ENCODE results near the gene LILRB5.
"Not testable (repeated sequence)": the region's sequence is repeated elsewhere in the genome, so short reads cannot be mapped to it uniquely, and the experiment has no call there.

The LILRB5 gene

GRCh38 chr19:54281007-54281728, 24.1 kb upstream of the LILRB5 start, which contains the start of gene LILRB2:
TSS of gene LILRB2 (minus strand) at chr19:54281110. CDS start at chr19:54280496, 614 bp downstream.
- H3K4me1 Mint-ChIP-seq, result no peaks in the 10 kb centered on the region
- DNase-seq, result no peak

DNA sequence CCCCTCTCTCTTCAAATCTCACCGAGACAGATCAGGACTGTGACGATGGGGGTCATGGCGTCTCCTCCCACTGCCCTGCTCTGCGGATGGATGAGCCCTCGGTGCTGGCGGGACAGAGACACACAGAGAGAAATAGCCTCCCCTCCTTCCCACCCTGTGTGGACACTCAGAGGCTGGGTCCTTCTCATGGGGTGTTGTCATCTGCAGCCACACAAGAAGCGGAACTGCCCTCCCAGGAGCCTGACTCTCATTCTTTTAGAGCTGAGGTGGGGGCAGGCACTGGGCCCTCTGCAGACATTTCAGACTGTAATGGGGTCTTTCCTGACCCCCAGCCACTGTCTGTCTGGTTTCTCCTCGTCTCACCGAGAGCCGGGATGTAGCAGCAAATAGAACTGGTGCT, 23.4 kb upstream of the LILRB5 start:
- not testable (repeated sequence) for H3K4me3 Mint-ChIP-seq; H3K27ac Mint-ChIP-seq; DNase-seq; H3K36me3 Mint-ChIP-seq (ENCODE audit: low read depth); H3K4me1 Mint-ChIP-seq
- peaks cover 35% of the 10 kb centered on the region for H3K27me3 Mint-ChIP-seq (ENCODE audit: low read depth, poor library complexity)
- peaks cover 26% of the 10 kb centered on the region for H3K9me3 Mint-ChIP-seq

More at GRCh38 chr19:54281007-54281728, 24.1 kb upstream of the LILRB5 start, which contains the start of gene LILRB2:
- Mint-ChIP-seq H3K4me3 (no peak within 1 kb of the TSS), H3K27ac (no peak within 1 kb of the TSS), H3K27me3 (ENCODE audit: low read depth, poor library complexity) (peaks cover 35% of the 10 kb centered on the region), H3K36me3 (ENCODE audit: low read depth) (no peaks in the 10 kb centered on the region), H3K9me3 (peaks cover 26% of the 10 kb centered on the region)
- TF ChIP-seq CTCF (IDR thresholded peaks at IDR 0.05), result no peak

DNA sequence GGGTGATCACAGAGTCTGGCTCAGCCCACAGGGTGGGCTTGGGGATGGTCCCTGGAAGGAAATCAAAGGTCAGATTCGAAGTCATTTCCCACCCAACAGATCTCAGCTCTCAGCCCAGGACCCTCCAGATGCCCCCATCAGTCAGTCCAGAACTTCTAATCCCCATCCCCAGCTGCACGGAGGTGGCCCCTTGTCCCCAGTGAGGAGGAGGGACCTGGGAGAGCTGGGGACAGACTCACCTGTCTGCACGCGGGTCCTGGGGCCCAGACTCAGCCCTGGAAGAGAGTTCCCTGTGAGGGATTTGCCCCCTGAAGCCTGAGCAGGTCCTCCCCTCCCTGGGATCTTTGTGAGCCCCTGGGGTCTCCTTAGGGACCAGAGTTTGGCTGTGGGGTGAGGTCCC, 23.0 kb upstream of the LILRB5 start:
- H3K36me3 Mint-ChIP-seq (ENCODE audit: low read depth); H3K27ac Mint-ChIP-seq; H3K4me3 Mint-ChIP-seq; DNase-seq; H3K4me1 Mint-ChIP-seq: not testable (repeated sequence)
- Mint-ChIP-seq H3K9me3 (peaks cover 26% of the 10 kb centered on the region), H3K27me3 (ENCODE audit: low read depth, poor library complexity) (peaks cover 35% of the 10 kb centered on the region)

DNA sequence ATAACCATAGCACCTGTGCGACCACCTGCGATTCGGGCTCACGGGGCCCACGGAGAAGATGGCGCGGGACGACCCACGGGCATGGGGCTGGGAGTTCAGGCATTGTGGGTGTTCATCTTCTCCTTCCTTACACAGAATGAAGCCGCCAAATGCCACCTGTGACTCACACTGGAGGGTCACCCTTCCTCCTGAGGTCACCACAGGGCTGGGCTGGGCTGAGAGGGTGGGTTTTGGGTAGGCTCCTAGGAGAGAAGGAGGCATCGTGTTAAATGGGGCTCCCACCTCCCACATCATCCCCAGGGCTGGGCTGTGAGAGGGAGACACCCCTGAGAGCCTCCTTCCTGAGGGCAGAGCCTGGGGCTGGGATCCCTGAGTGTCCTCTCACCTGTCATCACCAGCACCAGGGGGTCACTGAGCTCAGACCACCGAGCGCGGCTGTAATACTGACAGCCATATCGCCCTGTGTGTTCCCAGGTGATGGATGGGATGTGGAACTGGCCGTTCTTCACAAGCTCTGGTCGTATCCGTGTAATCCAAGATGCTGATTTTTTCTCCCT, 22.4 kb upstream of the LILRB5 start:
- no peak overlapping the region for H3K27ac Mint-ChIP-seq
- DNase-seq, result no peak
- peaks cover 21% of the 10 kb centered on the region for H3K9me3 Mint-ChIP-seq
- H3K36me3 Mint-ChIP-seq (ENCODE audit: low read depth), result no peaks in the 10 kb centered on the region
- no peaks in the 10 kb centered on the region for H3K4me1 Mint-ChIP-seq
- no peak for TF ChIP-seq CTCF (IDR thresholded peaks at IDR 0.05)
- H3K4me3 Mint-ChIP-seq, result no peak overlapping the region
- peaks cover 35% of the 10 kb centered on the region for H3K27me3 Mint-ChIP-seq (ENCODE audit: low read depth, poor library complexity)

GRCh38 chr19:54278571-54279195, 21.6 kb upstream of the LILRB5 start:
- Mint-ChIP-seq H3K27me3 (ENCODE audit: low read depth, poor library complexity) (peaks cover 34% of the 10 kb centered on the region), H3K9me3 (peaks cover 21% of the 10 kb centered on the region)
- DNase-seq; H3K27ac Mint-ChIP-seq; H3K4me3 Mint-ChIP-seq; H3K4me1 Mint-ChIP-seq; H3K36me3 Mint-ChIP-seq (ENCODE audit: low read depth): not testable (repeated sequence)

GRCh38 chr19:54278056-54278455, 21.0 kb upstream of the LILRB5 start:
- not testable (repeated sequence) for DNase-seq; H3K4me3 Mint-ChIP-seq; H3K4me1 Mint-ChIP-seq; H3K27ac Mint-ChIP-seq; H3K36me3 Mint-ChIP-seq (ENCODE audit: low read depth)
- Mint-ChIP-seq H3K27me3 (ENCODE audit: low read depth, poor library complexity) (peaks cover 34% of the 10 kb centered on the region), H3K9me3 (peaks cover 17% of the 10 kb centered on the region)

- DNase-seq; H3K27ac Mint-ChIP-seq; H3K36me3 Mint-ChIP-seq (ENCODE audit: low read depth); H3K4me3 Mint-ChIP-seq; H3K4me1 Mint-ChIP-seq: not testable (repeated sequence)
- Mint-ChIP-seq H3K9me3 (peaks cover 11% of the 10 kb centered on the region), H3K27me3 (ENCODE audit: low read depth, poor library complexity) (peaks cover 35% of the 10 kb centered on the region)
Measured at GRCh38 chr19:54277111-54277615, 20.1 kb upstream of the LILRB5 start.

- H3K4me1 Mint-ChIP-seq, result no peaks in the 10 kb centered on the region
- H3K27me3 Mint-ChIP-seq (ENCODE audit: low read depth, poor library complexity), result peaks cover 36% of the 10 kb centered on the region
- H3K4me3 Mint-ChIP-seq, result no peak overlapping the region
Measured at GRCh38 chr19:54275951-54276350, 18.9 kb upstream of the LILRB5 start.

GRCh38 chr19:54274516-54274915, 17.4 kb upstream of the LILRB5 start:
- H3K27me3 Mint-ChIP-seq (ENCODE audit: low read depth, poor library complexity), result peaks cover 23% of the 10 kb centered on the region
- H3K4me3 Mint-ChIP-seq; H3K9me3 Mint-ChIP-seq; H3K4me1 Mint-ChIP-seq; H3K27ac Mint-ChIP-seq; H3K36me3 Mint-ChIP-seq (ENCODE audit: low read depth); DNase-seq: not testable (repeated sequence)

More at GRCh38 chr19:54275951-54276350, 18.9 kb upstream of the LILRB5 start:
- no peak for TF ChIP-seq CTCF (IDR thresholded peaks at IDR 0.05)
- DNase-seq, result no peak
- H3K27ac Mint-ChIP-seq, result no peak overlapping the region
- H3K36me3 Mint-ChIP-seq (ENCODE audit: low read depth), result no peaks in the 10 kb centered on the region
- peaks cover 4% of the 10 kb centered on the region for H3K9me3 Mint-ChIP-seq

Measured in nephron progenitor cell (in vitro differentiated cells).